Measurements from ENCODE around the gene CDKAL1.

DNA sequence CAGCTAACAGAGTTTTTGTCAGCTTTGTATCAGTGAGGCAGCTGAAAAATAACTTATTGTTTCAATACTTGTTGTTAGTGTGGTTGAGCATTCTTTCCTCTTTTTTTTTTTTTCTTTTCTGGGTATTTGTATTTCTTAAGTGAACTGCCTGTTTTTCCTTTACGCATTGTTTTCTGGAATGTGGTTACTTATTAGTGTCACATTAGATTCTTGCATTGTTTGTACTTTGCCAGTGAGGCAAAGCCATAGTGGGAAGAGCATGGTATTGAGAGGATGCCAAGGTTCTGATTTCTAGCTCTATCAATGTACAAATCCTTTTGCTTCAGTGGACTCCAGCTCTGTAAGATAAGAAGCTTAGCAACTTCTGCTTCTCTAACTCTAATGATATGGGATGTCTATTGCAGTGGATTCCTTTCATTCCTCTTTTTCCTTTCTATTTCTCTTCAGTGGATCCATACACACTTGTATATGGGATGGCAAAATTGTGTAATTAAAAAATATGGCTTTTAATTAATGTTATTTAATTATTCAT lies 3.9 kb downstream of the CDKAL1 start:
- TF ChIP-seq CREB1 (IDR thresholded peaks at IDR 0.05) (no peak), CTCF (IDR thresholded peaks at IDR 0.05; ENCODE audit: control extremely low read depth in 1 of 3, insufficient read depth in 1 of 3, low read depth in 1 of 3, low read length in 3 of 3) (no peak), YY1 (IDR thresholded peaks at IDR 0.05; ENCODE audit: low read depth, low read length) (no peak), JUN (IDR thresholded peaks at IDR 0.05; ENCODE audit: low read depth, low read length) (no peak), SP1 (IDR thresholded peaks at IDR 0.05; ENCODE audit: low read depth, low read length) (no peak)

All from H1 (cell line).